Measurements from ENCODE around the gene LAIR1. TPM values are rescaled to one million over a fixed set of nuclear protein-coding genes. Genes with fewer than 3 reads are reported as not detected.

LAIR1 gene
- total RNA-seq, 1 donor = 0.36 TPM

DNA sequence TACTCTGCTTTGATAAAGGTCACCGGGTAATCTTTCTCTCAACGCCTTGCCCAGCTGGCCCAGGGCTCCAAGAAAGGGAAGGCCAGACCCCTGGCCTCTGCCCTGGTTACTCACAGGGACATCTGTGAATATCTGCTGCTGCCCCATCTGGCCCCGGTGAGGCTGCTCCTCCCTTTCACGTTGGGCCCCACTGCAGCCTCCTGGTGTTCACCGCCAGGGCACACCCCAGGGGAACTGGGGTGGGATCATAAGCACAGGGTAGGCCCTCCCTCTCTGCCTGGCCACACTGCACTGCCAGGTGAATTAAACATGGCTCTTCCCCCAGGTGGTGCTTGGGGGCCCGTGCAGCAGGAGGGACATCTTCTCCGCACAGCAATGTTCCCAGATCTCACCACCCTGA is 12.7 kb downstream of the LAIR1 start:
- Histone ChIP-seq H3K4me1 (ENCODE audit: insufficient read depth, low read length) (no peaks in the 10 kb centered on the region), H4K20me1 (ENCODE audit: insufficient read depth, low read length) (no peaks in the 10 kb centered on the region), H3K27me3 (ENCODE audit: insufficient read depth, low read length) (no peaks in the 10 kb centered on the region), H3K9me3 (ENCODE audit: low read depth, low read length) (no peaks in the 10 kb centered on the region), H3K4me3 (ENCODE audit: insufficient read depth, low read length) (no peak overlapping the region), H3K27ac (ENCODE audit: low read depth, low read length) (no peak overlapping the region), H2AFZ (ENCODE audit: low read length) (no peak overlapping the region), H3K79me2 (ENCODE audit: insufficient read depth, low read length) (no peaks in the 10 kb centered on the region), H3K4me2 (ENCODE audit: insufficient read depth, low read length) (no peak overlapping the region), H3K36me3 (ENCODE audit: insufficient read depth, low read length) (no peaks in the 10 kb centered on the region)
- no peak for DNase-seq (ENCODE audit: insufficient read length, low spot score, missing footprints)
- TF ChIP-seq, protein P1, sequence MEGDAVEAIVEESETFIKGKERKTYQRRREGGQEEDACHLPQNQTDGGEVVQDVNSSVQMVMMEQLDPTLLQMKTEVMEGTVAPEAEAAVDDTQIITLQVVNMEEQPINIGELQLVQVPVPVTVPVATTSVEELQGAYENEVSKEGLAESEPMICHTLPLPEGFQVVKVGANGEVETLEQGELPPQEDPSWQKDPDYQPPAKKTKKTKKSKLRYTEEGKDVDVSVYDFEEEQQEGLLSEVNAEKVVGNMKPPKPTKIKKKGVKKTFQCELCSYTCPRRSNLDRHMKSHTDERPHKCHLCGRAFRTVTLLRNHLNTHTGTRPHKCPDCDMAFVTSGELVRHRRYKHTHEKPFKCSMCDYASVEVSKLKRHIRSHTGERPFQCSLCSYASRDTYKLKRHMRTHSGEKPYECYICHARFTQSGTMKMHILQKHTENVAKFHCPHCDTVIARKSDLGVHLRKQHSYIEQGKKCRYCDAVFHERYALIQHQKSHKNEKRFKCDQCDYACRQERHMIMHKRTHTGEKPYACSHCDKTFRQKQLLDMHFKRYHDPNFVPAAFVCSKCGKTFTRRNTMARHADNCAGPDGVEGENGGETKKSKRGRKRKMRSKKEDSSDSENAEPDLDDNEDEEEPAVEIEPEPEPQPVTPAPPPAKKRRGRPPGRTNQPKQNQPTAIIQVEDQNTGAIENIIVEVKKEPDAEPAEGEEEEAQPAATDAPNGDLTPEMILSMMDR (IDR thresholded peaks at IDR 0.05; ENCODE audit: extremely low read depth, low read depth, low read length) = no peak

DNA sequence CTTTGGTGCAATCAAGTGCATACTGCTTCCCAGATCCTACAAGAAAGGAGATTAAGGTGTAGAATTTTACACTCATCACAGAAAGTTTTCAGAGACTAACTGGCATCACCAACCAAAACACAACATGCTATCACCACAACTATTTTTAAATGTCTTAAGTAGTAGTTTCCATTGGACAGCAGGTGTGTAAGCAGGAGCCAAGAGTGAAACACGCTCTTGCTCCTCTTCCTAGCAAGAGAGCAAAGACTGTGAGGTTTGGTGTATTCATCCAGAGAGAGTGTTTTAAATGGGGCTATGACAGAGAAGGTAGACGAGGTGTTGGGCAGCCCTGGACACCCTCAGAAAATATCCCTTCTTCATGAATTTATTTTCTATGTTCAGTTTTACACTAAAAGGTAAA is 13.3 kb downstream of the LAIR1 start:
- no peak overlapping the region for H3K4me3 ChIP-seq (ENCODE audit: insufficient read depth, low read length)
- no peaks in the 10 kb centered on the region for H3K79me2 ChIP-seq (ENCODE audit: insufficient read depth, low read length)
- H3K4me2 ChIP-seq (ENCODE audit: insufficient read depth, low read length) = no peak overlapping the region
- H3K9me3 ChIP-seq (ENCODE audit: low read depth, low read length) = no peaks in the 10 kb centered on the region
- H2AFZ ChIP-seq (ENCODE audit: low read length) = no peak overlapping the region
- no peaks in the 10 kb centered on the region for H3K4me1 ChIP-seq (ENCODE audit: insufficient read depth, low read length)
- no peaks in the 10 kb centered on the region for H4K20me1 ChIP-seq (ENCODE audit: insufficient read depth, low read length)
- TF ChIP-seq, protein P1 (IDR thresholded peaks at IDR 0.05; ENCODE audit: extremely low read depth, low read depth, low read length) = no peak
- no peak for DNase-seq (ENCODE audit: insufficient read length, low spot score, missing footprints)
- no peak overlapping the region for H3K27ac ChIP-seq (ENCODE audit: low read depth, low read length)
- no peaks in the 10 kb centered on the region for H3K36me3 ChIP-seq (ENCODE audit: insufficient read depth, low read length)
- no peaks in the 10 kb centered on the region for H3K27me3 ChIP-seq (ENCODE audit: insufficient read depth, low read length)

DNA sequence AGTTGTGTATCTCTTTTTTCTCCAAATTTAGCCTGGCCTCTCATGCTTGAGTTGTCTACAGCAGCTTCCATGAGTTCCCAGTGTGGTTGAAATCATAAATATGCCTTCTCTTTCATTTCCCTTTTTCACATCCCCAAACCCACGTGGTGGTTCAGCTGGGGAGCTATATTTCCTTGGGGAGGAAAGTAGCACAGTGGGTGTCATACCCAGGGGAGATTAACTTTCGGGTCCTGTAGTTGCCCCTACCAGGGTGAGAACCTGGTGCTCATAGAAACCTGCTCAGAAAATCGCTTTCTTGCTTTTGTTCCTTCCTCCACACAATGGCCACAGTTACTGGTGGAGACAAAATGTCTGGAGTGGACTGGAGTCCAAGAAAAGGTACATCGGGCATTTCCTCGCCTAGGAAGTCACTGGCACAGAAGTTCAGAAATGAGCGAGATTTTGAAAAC is 18.8 kb downstream of the LAIR1 start:
- Histone ChIP-seq H3K36me3 (ENCODE audit: insufficient read depth, low read length) (no peaks in the 10 kb centered on the region), H3K4me3 (ENCODE audit: insufficient read depth, low read length) (no peak overlapping the region), H3K4me1 (ENCODE audit: insufficient read depth, low read length) (no peaks in the 10 kb centered on the region), H4K20me1 (ENCODE audit: insufficient read depth, low read length) (no peaks in the 10 kb centered on the region), H3K27me3 (ENCODE audit: insufficient read depth, low read length) (no peaks in the 10 kb centered on the region), H3K4me2 (ENCODE audit: insufficient read depth, low read length) (no peak overlapping the region), H3K79me2 (ENCODE audit: insufficient read depth, low read length) (no peaks in the 10 kb centered on the region), H3K9me3 (ENCODE audit: low read depth, low read length) (no peaks in the 10 kb centered on the region), H2AFZ (ENCODE audit: low read length) (no peak overlapping the region), H3K27ac (ENCODE audit: low read depth, low read length) (no peak overlapping the region)
- peak; percentile 11 for DNase-seq (ENCODE audit: insufficient read length, low spot score, missing footprints)
- TF ChIP-seq, protein P1 (IDR thresholded peaks at IDR 0.05; ENCODE audit: extremely low read depth, low read depth, low read length) = no peak

DNA sequence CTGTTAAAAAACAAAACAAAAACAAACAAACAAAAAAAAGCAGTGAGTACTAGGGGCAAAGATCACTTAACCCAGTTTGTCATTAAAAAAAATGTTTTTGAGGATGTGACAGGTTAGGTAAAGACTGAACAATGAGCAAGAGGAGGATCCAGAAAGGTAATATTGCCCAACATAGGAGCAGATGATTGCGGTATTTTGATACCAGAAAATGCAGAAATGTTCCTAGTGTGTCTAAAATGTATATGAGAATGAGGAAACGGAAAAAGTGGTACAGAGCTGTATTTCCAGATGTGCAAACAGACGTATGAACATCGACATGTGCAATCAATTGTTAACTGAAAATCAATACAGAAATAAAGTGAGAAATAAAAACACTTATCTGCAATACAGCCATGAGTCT is 20.9 kb downstream of the LAIR1 start:
- Histone ChIP-seq H2AFZ (ENCODE audit: low read length) (no peak overlapping the region), H3K36me3 (ENCODE audit: insufficient read depth, low read length) (no peaks in the 10 kb centered on the region), H3K27me3 (ENCODE audit: insufficient read depth, low read length) (no peaks in the 10 kb centered on the region), H3K27ac (ENCODE audit: low read depth, low read length) (no peak overlapping the region), H3K4me3 (ENCODE audit: insufficient read depth, low read length) (no peak overlapping the region), H3K4me1 (ENCODE audit: insufficient read depth, low read length) (no peaks in the 10 kb centered on the region), H4K20me1 (ENCODE audit: insufficient read depth, low read length) (no peaks in the 10 kb centered on the region), H3K79me2 (ENCODE audit: insufficient read depth, low read length) (no peaks in the 10 kb centered on the region), H3K9me3 (ENCODE audit: low read depth, low read length) (no peaks in the 10 kb centered on the region), H3K4me2 (ENCODE audit: insufficient read depth, low read length) (no peak overlapping the region)
- TF ChIP-seq, protein P1 (IDR thresholded peaks at IDR 0.05; ENCODE audit: extremely low read depth, low read depth, low read length) = no peak
- DNase-seq (ENCODE audit: insufficient read length, low spot score, missing footprints) = no peak
